ENCODE results near the gene RNF213.

DNA sequence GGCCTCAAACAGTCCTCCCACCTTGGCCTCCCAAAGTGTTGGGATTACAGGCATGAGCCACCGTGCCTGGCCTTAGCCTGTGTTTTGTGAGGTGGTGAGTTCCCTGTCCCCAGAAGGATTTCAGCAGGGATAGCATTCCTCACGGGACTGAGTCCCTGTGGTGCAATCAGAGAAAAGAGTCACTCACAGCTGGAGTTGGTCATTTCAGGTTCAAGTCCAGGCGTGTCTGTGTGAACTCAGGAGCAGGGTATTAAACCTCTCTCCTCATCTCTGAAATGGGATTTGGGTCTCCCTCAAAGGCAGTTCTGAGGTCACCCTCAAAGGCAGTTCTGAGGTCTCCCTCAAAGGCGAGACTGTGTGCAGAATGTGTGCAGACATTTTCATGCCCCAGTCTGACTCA, 187.1 kb downstream of the RNF213 start:
- TF ChIP-seq, protein P1, sequence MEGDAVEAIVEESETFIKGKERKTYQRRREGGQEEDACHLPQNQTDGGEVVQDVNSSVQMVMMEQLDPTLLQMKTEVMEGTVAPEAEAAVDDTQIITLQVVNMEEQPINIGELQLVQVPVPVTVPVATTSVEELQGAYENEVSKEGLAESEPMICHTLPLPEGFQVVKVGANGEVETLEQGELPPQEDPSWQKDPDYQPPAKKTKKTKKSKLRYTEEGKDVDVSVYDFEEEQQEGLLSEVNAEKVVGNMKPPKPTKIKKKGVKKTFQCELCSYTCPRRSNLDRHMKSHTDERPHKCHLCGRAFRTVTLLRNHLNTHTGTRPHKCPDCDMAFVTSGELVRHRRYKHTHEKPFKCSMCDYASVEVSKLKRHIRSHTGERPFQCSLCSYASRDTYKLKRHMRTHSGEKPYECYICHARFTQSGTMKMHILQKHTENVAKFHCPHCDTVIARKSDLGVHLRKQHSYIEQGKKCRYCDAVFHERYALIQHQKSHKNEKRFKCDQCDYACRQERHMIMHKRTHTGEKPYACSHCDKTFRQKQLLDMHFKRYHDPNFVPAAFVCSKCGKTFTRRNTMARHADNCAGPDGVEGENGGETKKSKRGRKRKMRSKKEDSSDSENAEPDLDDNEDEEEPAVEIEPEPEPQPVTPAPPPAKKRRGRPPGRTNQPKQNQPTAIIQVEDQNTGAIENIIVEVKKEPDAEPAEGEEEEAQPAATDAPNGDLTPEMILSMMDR (IDR thresholded peaks at IDR 0.05; ENCODE audit: low read depth, low read length): no peak
- no peak for TF ChIP-seq EZH2phosphoT487 (IDR thresholded peaks at IDR 0.05; ENCODE audit: low read depth)

Measured in OCI-LY3 (cell line).